ENCODE data around the gene MYO15A.

MYO15A gene

GRCh38 chr17:18141210-18141803 lies 32.8 kb downstream of the MYO15A start:
- H3K4me1 ChIP-seq (ENCODE audit: insufficient read depth, low read length, poor library complexity, severe bottlenecking) = no peaks in the 10 kb centered on the region
- no peak overlapping the region for H3K4me3 ChIP-seq (ENCODE audit: low read length, poor library complexity, severe bottlenecking)
- H2AFZ ChIP-seq (ENCODE audit: low read length) = no peak overlapping the region
- H3K4me2 ChIP-seq (ENCODE audit: low read depth, low read length, poor library complexity, severe bottlenecking) = no peak overlapping the region
- no peaks in the 10 kb centered on the region for H3K9me3 ChIP-seq (ENCODE audit: insufficient read depth, low read depth, low read length)
- no peaks in the 10 kb centered on the region for H3K36me3 ChIP-seq (ENCODE audit: insufficient read depth, low read length)
- H3K9me2 ChIP-seq (replicated peaks; ENCODE audit: low read depth, low read length) = no peaks in the 10 kb centered on the region
- no peaks in the 10 kb centered on the region for H4K20me1 ChIP-seq (ENCODE audit: insufficient read depth, low read length, poor library complexity, severe bottlenecking)
- H3K27me3 ChIP-seq (ENCODE audit: insufficient read depth, low read length, poor library complexity, severe bottlenecking) = no peaks in the 10 kb centered on the region
- no peaks in the 10 kb centered on the region for H3K79me2 ChIP-seq (ENCODE audit: insufficient read depth, low read length)
- H3K9ac ChIP-seq (ENCODE audit: low read depth, low read length, poor library complexity, severe bottlenecking) = no peak overlapping the region
- H3F3A ChIP-seq (ENCODE audit: low read depth) = no peaks in the 10 kb centered on the region
- TF ChIP-seq EZH2phosphoT487 (IDR thresholded peaks at IDR 0.05; ENCODE audit: borderline replicate concordance) (no peak), CTCF (conservative IDR thresholded peaks at IDR 0.05; ENCODE audit: low read length) (peak; percentile 77)

- no peaks in the 10 kb centered on the region for H4K20me1 ChIP-seq (ENCODE audit: insufficient read depth, low read length, poor library complexity, severe bottlenecking)
- no peak overlapping the region for H3K9ac ChIP-seq (ENCODE audit: low read depth, low read length, poor library complexity, severe bottlenecking)
- TF ChIP-seq EZH2phosphoT487 (IDR thresholded peaks at IDR 0.05; ENCODE audit: borderline replicate concordance) (no peak), CTCF (conservative IDR thresholded peaks at IDR 0.05; ENCODE audit: low read length) (no peak)
- H3K9me3 ChIP-seq (ENCODE audit: insufficient read depth, low read depth, low read length) = no peaks in the 10 kb centered on the region
- no peaks in the 10 kb centered on the region for H3K79me2 ChIP-seq (ENCODE audit: insufficient read depth, low read length)
- no peaks in the 10 kb centered on the region for H3K36me3 ChIP-seq (ENCODE audit: insufficient read depth, low read length)
- H3K4me2 ChIP-seq (ENCODE audit: low read depth, low read length, poor library complexity, severe bottlenecking) = no peak overlapping the region
- H2AFZ ChIP-seq (ENCODE audit: low read length) = no peak overlapping the region
- no peaks in the 10 kb centered on the region for H3K4me1 ChIP-seq (ENCODE audit: insufficient read depth, low read length, poor library complexity, severe bottlenecking)
- H3F3A ChIP-seq (ENCODE audit: low read depth) = no peaks in the 10 kb centered on the region
- no peaks in the 10 kb centered on the region for H3K9me2 ChIP-seq (replicated peaks; ENCODE audit: low read depth, low read length)
- no peaks in the 10 kb centered on the region for H3K27me3 ChIP-seq (ENCODE audit: insufficient read depth, low read length, poor library complexity, severe bottlenecking)
- H3K4me3 ChIP-seq (ENCODE audit: low read length, poor library complexity, severe bottlenecking) = no peak overlapping the region
Observed at GRCh38 chr17:18142417-18142816, 33.9 kb downstream of the MYO15A start.

- TF ChIP-seq CTCF (conservative IDR thresholded peaks at IDR 0.05; ENCODE audit: low read length) = peak; percentile 56
- TF ChIP-seq EZH2phosphoT487 (IDR thresholded peaks at IDR 0.05; ENCODE audit: borderline replicate concordance) = no peak
- no peaks in the 10 kb centered on the region for H4K20me1 ChIP-seq (ENCODE audit: insufficient read depth, low read length, poor library complexity, severe bottlenecking)
- H3F3A ChIP-seq (ENCODE audit: low read depth) = no peaks in the 10 kb centered on the region
- no peaks in the 10 kb centered on the region for H3K27me3 ChIP-seq (ENCODE audit: insufficient read depth, low read length, poor library complexity, severe bottlenecking)
- no peaks in the 10 kb centered on the region for H3K4me1 ChIP-seq (ENCODE audit: insufficient read depth, low read length, poor library complexity, severe bottlenecking)
- no peaks in the 10 kb centered on the region for H3K9me3 ChIP-seq (ENCODE audit: insufficient read depth, low read depth, low read length)
- no peaks in the 10 kb centered on the region for H3K9me2 ChIP-seq (replicated peaks; ENCODE audit: low read depth, low read length)
- no peak overlapping the region for H2AFZ ChIP-seq (ENCODE audit: low read length)
- H3K79me2 ChIP-seq (ENCODE audit: insufficient read depth, low read length) = no peaks in the 10 kb centered on the region
- no peak overlapping the region for H3K4me3 ChIP-seq (ENCODE audit: low read length, poor library complexity, severe bottlenecking)
- H3K4me2 ChIP-seq (ENCODE audit: low read depth, low read length, poor library complexity, severe bottlenecking) = no peak overlapping the region
- no peak overlapping the region for H3K9ac ChIP-seq (ENCODE audit: low read depth, low read length, poor library complexity, severe bottlenecking)
- no peaks in the 10 kb centered on the region for H3K36me3 ChIP-seq (ENCODE audit: insufficient read depth, low read length)
Observed at GRCh38 chr17:18143044-18143936, 34.7 kb downstream of the MYO15A start.

All from Loucy (cell line).